CD4-positive, alpha-beta T cell treated with Interleukin-17A for 1 hour (primary cell): Measurements from ENCODE around the gene TIAM2.
"Not testable (repeated sequence)": the region's sequence is repeated elsewhere in the genome, so short reads cannot be mapped to it uniquely, and the experiment has no call there.

ENCODE experiments used
- DNase-seq: peaks from one replicate; pipeline ENCODE4 v3.0.0-alpha.2; 2020

Gene TIAM2

DNA sequence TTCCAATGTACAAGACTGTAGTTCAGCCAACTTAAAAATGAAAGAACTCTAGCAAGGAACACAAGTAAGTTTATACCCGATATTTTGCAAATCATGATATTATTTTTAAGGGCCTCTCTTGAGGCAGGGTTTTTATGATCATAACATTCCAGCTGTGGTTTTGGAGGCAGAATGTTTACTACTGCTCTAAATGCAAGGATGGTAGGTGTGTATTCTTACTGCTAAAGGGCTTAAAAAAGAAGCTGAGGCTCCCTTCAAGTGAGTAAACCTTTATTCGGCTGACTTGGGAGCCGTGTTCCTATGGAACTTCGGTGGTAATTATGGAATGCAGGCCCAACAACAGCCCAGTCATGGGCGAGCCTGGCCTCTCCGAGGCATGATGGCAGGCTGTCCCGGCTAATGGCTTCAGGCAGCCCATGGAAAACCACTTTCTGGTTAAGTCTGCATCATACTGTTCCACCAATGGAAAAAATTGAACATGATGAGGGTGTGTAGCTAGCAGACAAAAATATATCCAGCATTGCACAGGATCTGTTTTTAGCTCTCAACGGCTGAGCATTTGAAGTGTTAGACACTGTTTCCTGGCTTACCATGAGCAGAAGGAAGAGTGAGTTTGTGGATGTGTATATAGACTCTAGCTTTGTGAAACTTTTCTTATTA is 111.5 kb downstream of the TIAM2 start:
- DNase-seq = no peak

DNA sequence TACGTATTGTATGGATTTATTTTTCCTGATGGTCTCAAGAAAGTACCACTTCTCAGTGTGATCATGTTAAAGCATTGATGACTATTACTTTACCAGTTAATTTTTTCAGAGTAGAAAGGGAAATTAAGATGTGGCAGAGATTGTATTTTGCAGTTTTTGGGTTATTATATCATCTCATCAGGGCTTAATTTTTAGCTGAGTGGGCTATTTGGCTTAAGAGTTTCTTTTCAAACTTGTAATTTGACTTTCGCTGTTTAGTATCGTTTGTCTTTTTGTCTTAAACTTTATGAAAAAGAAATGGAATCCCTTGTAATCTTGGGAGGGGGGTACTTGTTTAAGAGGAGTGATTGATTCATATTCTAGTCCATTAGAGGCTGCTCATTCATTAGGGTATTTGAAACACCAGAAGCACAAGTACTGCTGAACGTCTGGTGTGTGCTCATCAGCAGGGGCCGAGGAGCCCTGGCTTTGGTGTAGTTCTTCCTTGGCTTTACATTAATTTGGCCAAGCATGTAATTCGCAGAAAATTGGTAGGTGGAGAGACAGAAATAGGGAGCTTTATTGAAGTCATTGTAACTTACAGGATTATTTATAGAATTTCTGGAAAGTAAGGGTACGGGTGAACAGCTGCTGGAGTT is 112.4 kb downstream of the TIAM2 start:
- peak; percentile 3 for DNase-seq

DNA sequence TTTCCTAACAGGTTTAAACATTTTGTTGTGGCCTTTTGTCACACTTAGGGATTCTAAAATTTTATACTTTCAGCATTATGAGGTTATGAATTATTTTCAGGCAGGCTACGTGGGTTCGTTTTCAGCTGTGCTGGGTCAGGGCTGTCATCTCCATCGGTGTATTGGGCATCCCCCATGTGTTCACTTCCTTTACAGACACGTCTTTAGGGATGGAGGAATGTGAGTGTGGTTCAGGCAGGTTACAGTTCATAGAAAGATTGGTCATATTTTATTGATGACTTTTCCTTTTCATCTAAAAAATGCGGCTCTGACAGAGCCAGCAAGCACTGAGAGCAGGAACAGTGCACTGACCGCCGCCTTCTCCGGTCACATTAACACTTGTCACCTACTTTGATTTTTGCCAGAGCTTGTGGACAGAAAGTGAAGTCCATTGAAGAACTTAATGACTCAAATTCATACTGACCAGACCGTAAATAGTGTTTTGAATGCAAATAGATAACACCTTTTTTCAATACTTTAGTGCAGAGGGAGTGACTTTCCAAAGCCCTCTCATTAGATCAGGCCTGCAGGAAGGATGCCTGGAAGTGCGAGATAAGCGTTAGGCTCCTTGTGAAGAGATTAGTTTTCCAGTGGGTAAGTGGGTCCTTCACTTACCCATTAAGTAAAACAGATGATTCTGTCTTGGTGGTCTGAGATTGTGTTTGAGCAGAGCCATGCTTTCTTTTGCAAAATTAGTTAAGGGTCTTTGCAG is 113.1 kb downstream of the TIAM2 start:
- no peak for DNase-seq

DNA sequence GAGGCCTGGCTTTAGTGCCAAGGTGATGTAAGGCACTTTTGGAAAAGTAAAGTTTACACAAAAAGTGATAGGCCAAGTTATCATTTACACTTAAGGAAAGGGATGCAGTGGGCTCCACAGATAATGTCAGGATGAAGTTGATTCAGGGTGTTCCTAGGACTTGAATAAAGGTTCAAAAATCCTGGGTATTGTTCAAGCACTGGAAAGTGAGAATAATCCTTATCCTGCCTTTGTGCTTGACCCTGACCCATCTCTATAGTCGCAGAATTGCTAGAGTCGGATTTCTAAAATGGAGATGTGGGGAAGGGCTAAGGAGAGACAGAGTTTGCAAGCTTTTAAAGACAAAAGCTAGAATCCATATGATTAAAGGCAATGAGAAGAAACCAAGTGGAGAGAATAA is 115.6 kb downstream of the TIAM2 start:
- DNase-seq = no peak

DNA sequence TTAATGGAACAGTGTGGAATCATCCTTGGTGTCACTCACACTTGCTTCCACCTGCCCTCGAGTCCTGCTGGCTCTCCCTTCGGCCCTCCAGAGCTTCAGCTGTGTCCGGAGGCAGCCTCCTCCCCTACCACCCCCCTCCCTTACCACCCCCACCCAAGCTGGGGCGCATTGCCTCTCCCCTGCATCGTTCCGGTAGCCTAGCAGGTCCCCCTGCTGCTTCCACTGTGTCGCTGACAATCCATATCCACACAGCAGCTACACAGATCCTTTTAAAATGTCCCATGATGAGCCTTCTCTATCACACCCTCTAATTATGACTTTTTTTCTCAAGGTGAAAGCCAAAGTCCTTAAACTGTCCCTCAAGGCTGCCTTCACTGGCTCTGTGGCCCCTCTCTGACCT is 117.6 kb downstream of the TIAM2 start:
- no peak for DNase-seq

DNA sequence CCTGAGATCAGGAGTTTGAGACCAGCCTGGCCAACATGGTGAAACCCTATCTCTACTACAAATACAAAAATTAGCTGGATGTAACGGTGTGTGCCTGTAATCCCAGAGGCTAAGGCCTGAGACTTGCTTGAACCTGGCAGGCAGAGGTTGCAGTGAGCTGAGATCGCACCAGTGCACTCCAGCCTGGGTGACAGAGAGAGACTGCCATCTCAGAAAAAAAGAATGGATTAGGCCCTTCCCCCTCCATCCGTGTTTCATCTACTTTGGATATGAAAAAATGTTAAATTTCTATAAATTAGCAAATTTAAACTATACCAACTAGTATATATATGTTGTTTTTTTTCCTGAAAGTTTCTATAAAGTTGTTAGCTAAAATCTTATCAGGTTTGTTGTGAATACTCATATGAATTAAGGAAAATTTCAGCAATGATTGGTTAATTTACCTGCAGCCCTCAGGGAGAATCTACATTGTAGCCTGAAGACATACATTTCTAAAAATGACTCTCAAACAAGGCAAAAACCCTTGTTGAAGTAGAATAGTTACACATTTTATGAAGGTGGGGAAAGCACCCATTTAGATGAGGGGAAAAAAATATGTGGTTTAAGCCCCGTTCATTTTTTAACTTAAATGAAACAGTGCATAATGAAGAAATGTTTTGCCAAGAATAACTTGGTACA is 120.9 kb downstream of the TIAM2 start:
- no peak for DNase-seq

DNA sequence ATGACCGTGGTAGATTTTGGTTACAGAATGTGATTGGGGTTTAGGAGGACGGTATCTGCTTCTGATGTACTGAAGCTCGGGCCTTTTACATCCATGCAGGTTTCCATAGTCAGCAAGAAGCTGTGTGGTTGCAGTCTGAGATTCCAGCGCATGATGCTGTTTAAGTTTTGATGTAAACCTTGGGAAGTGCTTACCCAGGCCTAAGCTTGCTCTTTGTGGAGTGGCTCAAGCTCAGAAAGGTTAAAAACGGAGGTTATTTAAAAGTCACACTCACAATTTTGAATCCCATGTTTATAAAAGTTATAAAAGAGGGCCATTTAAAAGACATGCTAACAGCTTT is 121.4 kb downstream of the TIAM2 start:
- no peak for DNase-seq

DNA sequence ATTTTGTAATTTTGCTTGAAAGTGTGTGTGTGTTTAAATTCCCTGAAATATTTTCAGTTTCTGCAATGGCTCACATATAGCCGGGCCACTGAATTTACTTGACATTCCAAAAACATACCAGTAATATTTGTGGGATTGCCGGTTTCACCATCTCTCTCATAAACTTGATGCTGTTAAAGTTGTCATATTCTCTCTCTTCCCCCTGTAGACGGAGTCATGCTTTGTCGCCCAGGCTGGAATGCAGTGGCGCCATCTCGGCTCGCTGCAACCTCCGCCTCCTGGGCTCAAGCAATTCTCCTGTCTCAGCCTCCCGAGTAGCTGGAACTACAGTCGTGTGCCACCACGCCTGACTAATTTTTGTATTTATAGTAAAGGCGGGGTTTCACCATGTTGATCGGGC is 122.1 kb downstream of the TIAM2 start:
- DNase-seq = no peak

DNA sequence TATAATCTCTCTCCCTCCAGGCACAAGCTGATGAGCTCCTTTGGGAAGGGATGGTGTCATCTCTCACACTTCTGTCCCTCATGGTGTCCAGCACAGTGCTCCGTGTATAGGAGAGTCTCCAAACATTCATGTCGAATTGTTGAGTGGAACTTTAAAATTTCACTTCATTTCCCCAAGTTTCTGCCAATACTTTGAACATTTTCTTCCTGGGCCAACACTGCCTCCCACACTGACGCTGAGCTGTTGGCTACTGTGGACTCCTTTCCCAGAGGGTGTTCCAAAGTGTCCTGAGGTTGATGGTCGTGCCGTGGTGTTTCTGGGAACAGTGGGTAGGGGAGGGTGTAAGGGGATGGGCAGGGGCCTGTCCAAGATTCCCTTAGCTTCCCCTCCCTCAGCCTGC is 122.7 kb downstream of the TIAM2 start:
- DNase-seq = no peak

DNA sequence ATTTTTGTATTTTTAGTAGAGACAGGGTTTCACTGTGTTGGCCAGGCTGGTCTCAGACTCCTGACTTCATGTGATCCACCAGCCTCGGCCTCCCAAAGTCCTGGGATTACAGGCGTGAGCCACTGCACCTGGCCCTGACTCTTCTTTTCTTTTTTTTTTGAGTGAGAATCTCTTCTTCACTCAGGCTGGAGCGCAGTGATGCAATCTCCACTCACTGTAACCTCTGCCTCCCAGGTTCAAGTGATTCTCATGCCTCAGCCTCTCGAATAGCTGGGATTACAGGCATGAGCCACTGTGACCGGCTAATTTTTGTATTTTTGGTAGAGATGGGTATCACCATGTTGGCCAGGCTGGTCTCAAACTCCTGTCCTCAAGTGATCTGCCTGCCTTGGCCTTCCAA is 124.1 kb downstream of the TIAM2 start:
- not testable (repeated sequence) for DNase-seq

DNA sequence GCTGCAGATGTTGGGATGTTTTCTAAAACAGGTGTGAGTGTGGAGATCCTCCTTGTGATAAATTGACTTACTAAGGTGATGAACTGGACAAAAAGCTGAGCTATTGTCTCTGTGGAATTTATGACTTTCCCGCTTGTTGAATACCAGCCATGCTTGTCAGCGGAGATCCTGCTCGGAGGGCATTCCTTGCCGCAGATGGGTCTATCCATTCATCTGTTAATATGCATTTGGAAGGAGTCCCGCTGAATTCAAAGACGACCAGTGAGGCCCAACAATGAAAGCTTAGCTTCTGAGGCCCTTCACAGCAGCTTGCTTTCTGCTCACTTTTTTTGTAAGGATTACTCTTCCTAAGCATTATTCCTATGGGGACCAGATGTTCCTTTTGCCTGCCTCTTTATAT is 124.9 kb downstream of the TIAM2 start:
- no peak for DNase-seq

DNA sequence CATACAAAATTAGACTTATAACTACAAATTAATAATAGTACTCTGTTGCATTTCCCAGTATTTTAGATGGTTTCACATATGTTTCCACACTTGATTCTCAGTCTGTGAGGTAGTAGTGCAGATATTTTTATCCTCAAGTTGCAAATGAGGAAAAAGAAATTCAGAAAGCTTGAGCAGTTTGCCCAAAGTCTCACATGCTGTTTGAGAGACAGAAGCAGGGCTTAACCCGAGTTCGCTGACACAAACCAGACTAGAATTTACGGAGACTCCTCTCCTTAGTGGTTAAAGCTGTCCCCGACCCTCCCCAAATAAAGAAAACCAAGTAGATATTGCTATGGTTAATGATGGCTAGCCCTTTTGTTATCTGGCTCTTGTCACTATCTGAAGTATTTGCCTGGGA is 126.2 kb downstream of the TIAM2 start:
- no peak for DNase-seq

DNA sequence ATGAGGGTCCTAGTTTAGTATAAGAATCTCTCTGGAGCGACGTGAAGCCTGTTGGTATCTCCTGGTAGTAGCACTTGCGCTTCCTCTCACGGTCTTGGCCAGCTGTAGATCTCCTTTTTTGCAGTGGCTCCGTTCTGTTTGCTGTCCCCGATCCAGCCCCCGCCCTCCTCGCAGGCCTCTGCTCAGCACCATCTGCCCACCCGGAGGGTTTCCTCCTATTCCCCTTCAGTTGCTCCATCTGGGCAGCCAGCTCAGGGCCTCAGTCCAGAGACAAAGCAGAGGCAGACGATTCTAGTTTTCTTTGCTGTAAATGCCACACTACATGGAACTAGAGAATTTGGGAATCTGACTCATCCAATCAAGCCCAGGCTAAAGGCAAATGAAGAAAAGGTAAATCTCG is 126.6 kb downstream of the TIAM2 start:
- DNase-seq = no peak

DNA sequence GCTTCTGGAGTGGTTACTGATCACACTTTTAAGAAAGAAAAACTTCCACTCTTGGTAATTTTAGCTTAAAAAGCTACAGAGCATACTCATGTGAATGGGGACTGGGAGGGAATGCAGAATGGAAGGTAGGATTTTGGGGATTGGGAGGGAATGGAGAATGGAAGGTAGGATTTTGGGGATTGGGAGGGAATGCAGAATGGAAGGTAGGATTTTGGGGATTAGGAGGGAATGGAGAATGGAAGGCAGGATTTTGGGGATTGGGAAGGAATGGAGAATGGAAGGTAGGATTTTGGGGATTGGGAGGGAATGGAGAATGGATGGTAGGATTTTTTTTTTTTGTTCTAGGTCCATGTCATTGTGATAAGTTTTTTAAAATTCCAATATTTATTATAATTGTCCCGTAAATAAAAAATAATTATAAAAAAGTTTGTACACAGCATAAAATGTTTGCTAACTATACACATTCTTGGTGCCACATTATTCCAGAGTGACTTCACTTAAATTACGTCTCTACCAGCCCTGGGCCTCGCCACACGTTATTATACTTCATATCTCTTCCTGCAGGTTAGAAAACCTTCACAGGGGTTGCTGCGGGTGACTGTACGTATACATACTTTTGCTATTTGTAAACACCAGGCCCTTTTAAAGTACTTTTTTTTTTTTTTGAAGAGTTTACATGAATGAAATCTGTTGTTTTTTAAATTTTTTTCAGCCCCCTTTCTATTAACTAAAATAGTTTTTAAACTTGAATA is 127.3 kb downstream of the TIAM2 start:
- DNase-seq = no peak

DNA sequence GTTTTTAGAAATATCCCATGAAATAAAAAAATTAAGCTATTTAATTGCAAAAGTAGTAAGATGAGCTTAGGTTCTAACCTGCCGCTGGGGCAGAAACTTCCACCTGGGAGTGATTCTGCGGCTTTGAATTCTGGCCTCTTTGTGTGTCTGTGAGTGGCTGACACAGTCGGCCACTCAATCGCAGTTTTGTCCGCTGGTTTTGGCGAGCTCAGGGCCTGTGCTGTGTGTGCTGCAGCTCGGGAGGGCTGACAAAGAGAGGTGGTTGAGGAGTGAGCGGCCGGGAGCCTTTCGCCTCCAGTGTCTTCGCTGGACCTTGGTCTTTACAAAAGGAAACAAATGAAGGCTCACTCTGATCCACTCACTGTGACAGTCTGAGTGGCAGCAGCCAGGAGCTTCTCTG is 128.4 kb downstream of the TIAM2 start:
- no peak for DNase-seq

DNA sequence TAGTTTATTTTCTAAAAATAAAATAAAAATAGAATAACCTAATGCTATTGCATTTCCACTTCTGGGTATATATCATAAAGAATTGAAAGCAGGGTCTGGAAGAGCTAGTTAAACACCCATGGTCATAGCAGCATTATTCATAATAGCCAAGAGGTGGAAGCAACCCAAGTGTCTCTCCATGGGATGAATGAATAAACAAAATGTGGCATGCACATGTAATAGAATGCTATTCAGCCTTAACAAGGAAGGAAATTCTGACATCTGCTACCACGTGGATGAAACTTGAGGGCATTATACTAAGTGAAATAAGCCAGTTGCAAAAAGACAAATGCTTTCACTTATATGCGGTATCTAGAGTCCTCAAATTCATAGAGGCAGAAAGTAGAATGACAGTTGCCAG is 130.8 kb downstream of the TIAM2 start:
- DNase-seq = no peak

DNA sequence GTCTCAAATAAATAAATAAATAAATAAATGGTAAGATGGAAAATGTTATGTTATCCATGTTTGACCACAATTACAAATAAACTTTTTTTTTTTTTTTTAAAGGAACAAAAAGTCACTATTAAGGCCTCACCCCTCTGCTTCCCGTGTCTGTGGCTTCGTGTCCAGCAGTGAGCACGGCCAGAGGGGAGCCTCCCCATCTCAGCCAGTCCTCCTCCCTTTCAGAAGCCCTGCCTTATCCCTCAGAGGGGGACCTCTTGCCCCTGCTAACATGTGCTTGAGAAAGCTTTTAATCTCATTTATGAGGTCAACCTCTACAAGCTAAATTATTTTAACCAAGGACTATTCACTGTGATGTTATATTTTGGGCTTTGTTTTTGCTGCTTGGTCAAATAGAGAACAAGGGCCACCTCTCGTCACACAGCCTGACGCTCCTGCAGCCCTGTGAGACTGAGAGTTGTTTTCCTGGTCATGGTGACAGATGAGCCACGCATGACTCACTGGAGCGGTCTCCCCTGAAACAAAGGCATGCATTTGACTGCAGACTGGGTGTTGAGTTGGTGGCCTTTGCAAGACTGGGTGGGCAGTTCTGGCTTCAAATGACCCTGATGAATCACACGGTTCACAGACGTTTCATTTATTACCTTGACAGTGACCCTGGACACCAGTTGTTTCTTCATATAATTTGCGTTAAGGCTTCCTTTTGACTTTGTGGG is 131.8 kb downstream of the TIAM2 start:
- DNase-seq = no peak

DNA sequence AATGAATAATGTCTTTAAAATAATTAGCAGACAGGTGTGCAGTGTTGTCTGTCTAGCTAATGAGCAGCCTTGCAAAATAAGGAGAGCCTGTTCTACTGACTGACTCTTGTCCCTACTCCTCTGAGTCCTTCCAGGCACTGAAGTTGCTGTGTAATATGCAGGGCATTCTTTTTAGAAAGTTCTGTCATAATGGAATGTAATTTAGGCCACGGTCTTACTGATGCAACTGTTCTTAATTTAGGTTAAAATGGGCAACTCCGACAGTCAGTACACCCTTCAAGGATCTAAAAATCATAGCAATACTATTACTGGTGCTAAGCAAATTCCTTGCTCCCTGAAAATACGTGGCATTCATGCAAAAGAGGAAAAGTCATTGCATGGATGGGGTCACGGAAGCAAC is 133.9 kb downstream of the TIAM2 start:
- no peak for DNase-seq

DNA sequence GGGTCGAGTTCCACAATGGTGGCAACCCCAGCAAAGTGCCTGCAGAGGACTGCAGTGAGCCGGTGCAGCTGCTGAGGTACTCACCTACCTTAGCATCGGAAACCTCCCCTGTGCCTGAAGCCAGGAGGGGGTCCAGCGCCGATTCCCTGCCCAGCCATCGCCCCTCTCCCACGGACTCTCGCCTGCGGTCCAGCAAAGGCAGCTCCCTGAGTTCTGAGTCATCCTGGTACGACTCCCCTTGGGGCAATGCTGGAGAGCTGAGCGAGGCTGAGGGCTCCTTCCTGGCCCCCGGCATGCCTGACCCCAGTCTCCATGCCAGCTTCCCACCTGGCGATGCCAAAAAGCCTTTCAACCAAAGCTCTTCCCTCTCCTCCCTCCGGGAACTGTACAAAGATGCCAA is 134.6 kb downstream of the TIAM2 start:
- no peak for DNase-seq

DNA sequence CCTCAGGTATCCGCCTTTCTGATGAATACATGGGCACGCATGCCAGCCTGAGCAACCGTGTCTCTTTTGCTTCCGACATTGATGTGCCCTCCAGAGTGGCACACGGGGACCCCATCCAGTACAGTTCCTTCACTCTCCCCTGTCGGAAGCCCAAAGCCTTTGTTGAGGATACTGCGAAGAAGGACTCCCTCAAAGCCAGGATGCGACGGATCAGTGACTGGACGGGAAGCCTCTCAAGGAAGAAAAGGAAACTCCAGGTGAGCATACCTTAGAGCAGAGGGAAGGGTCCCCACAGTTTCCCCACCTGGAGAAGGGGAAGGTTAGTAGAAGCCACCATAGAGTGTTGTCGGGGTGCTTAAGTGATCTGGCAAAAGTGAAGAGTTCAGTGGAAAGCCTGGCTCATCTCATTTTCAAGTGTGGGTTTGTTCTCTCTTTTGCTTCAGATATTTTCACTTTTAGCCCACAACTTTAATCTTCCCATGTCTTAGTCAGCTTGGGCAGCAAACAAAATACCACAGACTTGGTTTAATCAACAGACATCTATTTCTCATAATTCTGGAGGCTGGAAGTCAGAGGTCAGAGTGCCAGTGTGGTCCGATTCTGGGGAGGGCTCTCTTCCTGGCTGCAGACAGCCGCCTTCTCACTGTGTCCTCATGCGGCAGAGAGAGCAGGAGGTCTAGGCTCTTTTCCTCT is 135.2 kb downstream of the TIAM2 start:
- no peak for DNase-seq

DNA sequence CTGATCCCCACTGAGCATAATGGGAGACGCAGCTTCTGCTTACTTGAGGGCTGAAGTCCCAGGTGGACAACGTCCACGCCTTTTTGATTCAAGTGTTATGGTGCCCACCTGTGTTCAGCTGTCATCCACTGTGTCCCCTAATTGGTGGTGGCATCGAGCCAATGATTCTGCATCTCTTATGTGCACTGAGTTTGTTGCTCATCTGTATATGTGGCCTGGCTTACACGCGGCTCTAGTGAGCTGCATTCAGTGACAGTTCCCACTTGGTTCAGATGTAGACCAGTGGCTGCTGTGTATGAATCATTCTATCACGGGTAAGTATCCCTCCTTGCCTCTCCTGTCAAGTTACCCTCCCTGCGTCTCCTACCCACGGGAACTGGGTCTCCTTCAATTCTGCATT is 137.5 kb downstream of the TIAM2 start:
- DNase-seq = no peak

DNA sequence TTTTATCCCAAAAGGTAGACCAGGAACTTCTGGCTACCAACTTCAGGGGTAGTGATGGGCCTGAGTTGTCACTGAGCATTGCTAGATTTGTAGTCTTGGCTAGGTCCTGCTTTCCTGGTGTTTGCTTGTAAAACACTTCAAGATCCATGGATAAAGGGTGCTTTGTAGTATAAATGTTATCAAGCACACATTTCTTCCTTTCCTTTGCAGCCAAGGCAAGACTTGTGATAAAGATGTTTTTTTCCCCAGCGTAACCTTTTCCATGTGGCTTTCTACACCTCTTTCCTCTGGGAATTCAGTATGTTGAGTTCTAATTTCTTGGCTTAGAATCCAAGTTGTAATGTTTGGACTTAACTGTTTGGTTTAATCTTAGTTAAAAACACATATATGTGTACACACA is 145.9 kb downstream of the TIAM2 start:
- DNase-seq = no peak
